OCI-LY3 (cell line): ENCODE data around the gene ZDHHC6.

Source experiments
- H2AFZ ChIP-seq: fragments of 200-600, 300-600 bp; shearing (Covaris generic); 2 replicates; pipeline ENCODE4 v1.6.0; 2014; ENCODE audit warnings: antibody characterized with exemption, low read depth, low read length
- H3K27ac ChIP-seq: fragments of 200-600, 300-600 bp; sonication (generic); 2 replicates; pipeline ENCODE4 v1.5.1; 2014; ENCODE audit warnings: mild to moderate bottlenecking, low read length, moderate library complexity, mixed read lengths
- H3K27me3 ChIP-seq: fragments of 200-600, 300-600 bp; sonication (generic); 2 replicates; pipeline ENCODE4 v1.6.1; 2014; ENCODE audit warnings: low read depth, low read length, mixed read lengths
- H3K36me3 ChIP-seq: fragments of 200-600, 300-600 bp; sonication (generic); replicated peaks from 2 replicates; pipeline ENCODE3; 2014; ENCODE audit warnings: low read depth, low read length, mixed read lengths
- H3K4me1 ChIP-seq: fragments of 300-600, 200-600 bp; sonication (generic); 2 replicates; pipeline ENCODE4 v1.6.1; 2014; ENCODE audit warnings: low read length, mixed read lengths
- H3K4me2 ChIP-seq: fragments of 200-600, 300-600 bp; sonication (generic); 2 replicates; pipeline ENCODE4 v1.6.1; 2014; ENCODE audit warnings: low read length, mixed read lengths
- H3K4me3 ChIP-seq: fragments of 300-600, 200-600 bp; sonication (generic); 2 replicates; pipeline ENCODE4 v1.5.1; 2014; ENCODE audit warnings: antibody characterized with exemption, mild to moderate bottlenecking, low read length, moderate library complexity
- H3K79me2 ChIP-seq: fragments of 300-600, 200-600 bp; shearing (Covaris generic); 2 replicates; pipeline ENCODE4 v1.6.1; 2014; ENCODE audit warnings: mild to moderate bottlenecking, low read length, mixed read lengths
- H3K9ac ChIP-seq: fragments of 300-600, 200-600 bp; shearing (Covaris generic); 2 replicates; pipeline ENCODE4 v1.6.0; 2014; ENCODE audit warnings: mild to moderate bottlenecking, low read length, moderate library complexity
- H3K9me3 ChIP-seq: fragments of 200-600, 300-600 bp; shearing (Covaris generic); 2 replicates; pipeline ENCODE4 v1.6.1; 2014; ENCODE audit warnings: low read length, mixed read lengths; ENCODE audit not compliant: insufficient read depth
- H4K20me1 ChIP-seq: fragments of 200-600, 300-600 bp; sonication (generic); 2 replicates; pipeline ENCODE4 v1.6.1; 2016; ENCODE audit warnings: low read length, mixed read lengths; ENCODE audit not compliant: insufficient read depth
- EZH2phosphoT487 ChIP-seq: fragments of 200-600 bp; shearing (Covaris generic); IDR thresholded peaks from 2 replicates; pipeline ENCODE4 v1.6.1; 2018; ENCODE audit warnings: antibody characterized with exemption, mixed run types, low read depth
- TF ChIP-seq, protein P1 (sequence below): fragments of 200-600, 300-600 bp; sonication (generic); IDR thresholded peaks from 2 replicates; pipeline ENCODE4 v1.5.1; 2014; ENCODE audit warnings: antibody characterized with exemption, low read length, low read depth

ZDHHC6 gene

DNA sequence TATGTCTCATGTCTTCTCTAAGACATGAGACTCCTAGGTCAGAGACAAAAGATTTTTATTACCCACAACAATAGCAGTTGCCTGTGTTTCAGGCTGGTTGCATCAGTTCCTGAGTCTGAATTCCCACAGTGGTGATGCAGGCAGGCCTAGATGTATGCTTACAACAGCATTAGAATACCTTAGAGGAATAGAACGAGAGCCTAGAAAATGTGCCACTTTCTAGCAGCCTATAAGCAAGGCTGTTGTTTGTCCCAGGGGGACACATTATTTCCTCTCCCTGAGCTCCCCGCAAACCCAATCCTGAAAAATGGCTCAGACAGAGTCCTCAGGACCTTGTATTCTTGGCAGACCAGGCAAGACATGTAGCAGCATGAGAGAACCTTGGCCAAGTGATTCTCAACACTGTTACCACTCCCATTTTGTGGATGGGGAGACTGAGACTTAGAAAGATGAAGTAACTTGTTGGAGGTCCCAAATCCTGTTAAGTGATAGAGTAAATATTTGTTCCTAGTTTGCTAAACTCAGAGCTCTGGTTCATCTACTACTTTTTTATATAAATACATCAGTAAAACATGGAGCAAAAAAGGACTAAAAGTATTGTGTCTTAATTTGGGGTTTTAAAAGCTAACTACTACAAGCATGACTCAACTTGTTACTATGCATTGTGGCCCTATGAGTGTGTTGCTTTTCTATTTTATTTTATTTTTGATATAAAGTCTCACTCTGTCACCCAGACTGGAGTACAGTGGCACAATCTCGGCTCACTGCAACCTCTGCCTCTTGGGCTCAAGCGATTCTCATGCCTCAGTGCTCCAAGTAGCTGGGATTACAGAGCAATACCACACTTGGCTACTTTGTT, 14.5 kb upstream of the ZDHHC6 start:
- Histone ChIP-seq H3K36me3 (peaks cover 11% of the 10 kb centered on the region), H3K27me3 (no peaks in the 10 kb centered on the region), H4K20me1 (no peaks in the 10 kb centered on the region), H3K79me2 (no peaks in the 10 kb centered on the region), H3K9me3 (no peaks in the 10 kb centered on the region), H3K4me2 (no peak overlapping the region), H3K4me1 (no peaks in the 10 kb centered on the region), H3K27ac (no peak overlapping the region), H3K9ac (no peak overlapping the region), H3K4me3 (no peak overlapping the region), H2AFZ (no peak overlapping the region)
- no peak for TF ChIP-seq EZH2phosphoT487
- TF ChIP-seq, protein P1, sequence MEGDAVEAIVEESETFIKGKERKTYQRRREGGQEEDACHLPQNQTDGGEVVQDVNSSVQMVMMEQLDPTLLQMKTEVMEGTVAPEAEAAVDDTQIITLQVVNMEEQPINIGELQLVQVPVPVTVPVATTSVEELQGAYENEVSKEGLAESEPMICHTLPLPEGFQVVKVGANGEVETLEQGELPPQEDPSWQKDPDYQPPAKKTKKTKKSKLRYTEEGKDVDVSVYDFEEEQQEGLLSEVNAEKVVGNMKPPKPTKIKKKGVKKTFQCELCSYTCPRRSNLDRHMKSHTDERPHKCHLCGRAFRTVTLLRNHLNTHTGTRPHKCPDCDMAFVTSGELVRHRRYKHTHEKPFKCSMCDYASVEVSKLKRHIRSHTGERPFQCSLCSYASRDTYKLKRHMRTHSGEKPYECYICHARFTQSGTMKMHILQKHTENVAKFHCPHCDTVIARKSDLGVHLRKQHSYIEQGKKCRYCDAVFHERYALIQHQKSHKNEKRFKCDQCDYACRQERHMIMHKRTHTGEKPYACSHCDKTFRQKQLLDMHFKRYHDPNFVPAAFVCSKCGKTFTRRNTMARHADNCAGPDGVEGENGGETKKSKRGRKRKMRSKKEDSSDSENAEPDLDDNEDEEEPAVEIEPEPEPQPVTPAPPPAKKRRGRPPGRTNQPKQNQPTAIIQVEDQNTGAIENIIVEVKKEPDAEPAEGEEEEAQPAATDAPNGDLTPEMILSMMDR = no peak

GRCh38 chr10:112460366-112460765, 13.7 kb upstream of the ZDHHC6 start:
- Histone ChIP-seq H3K27me3 (no peaks in the 10 kb centered on the region), H3K9ac (no peak overlapping the region), H3K4me1 (no peaks in the 10 kb centered on the region), H3K9me3 (no peaks in the 10 kb centered on the region), H3K27ac (no peak overlapping the region), H4K20me1 (no peaks in the 10 kb centered on the region), H3K79me2 (no peaks in the 10 kb centered on the region), H2AFZ (no peak overlapping the region), H3K4me2 (no peak overlapping the region), H3K4me3 (no peak overlapping the region), H3K36me3 (peaks cover 10% of the 10 kb centered on the region)
- no peak for TF ChIP-seq EZH2phosphoT487
- TF ChIP-seq, protein P1 = no peak

- H3K4me3 ChIP-seq = no peak overlapping the region
- no peaks in the 10 kb centered on the region for H3K27me3 ChIP-seq
- H3K79me2 ChIP-seq = peaks cover 4% of the 10 kb centered on the region
- H3K4me1 ChIP-seq = no peaks in the 10 kb centered on the region
- H3K9me3 ChIP-seq = no peaks in the 10 kb centered on the region
- no peak overlapping the region for H3K4me2 ChIP-seq
- no peaks in the 10 kb centered on the region for H4K20me1 ChIP-seq
- H3K27ac ChIP-seq = no peak overlapping the region
- TF ChIP-seq, protein P1 = no peak
- TF ChIP-seq EZH2phosphoT487 = no peak
- H3K9ac ChIP-seq = no peak overlapping the region
- no peaks in the 10 kb centered on the region for H3K36me3 ChIP-seq
- no peak overlapping the region for H2AFZ ChIP-seq
Observed at GRCh38 chr10:112456533-112456932, 9.8 kb upstream of the ZDHHC6 start.

DNA sequence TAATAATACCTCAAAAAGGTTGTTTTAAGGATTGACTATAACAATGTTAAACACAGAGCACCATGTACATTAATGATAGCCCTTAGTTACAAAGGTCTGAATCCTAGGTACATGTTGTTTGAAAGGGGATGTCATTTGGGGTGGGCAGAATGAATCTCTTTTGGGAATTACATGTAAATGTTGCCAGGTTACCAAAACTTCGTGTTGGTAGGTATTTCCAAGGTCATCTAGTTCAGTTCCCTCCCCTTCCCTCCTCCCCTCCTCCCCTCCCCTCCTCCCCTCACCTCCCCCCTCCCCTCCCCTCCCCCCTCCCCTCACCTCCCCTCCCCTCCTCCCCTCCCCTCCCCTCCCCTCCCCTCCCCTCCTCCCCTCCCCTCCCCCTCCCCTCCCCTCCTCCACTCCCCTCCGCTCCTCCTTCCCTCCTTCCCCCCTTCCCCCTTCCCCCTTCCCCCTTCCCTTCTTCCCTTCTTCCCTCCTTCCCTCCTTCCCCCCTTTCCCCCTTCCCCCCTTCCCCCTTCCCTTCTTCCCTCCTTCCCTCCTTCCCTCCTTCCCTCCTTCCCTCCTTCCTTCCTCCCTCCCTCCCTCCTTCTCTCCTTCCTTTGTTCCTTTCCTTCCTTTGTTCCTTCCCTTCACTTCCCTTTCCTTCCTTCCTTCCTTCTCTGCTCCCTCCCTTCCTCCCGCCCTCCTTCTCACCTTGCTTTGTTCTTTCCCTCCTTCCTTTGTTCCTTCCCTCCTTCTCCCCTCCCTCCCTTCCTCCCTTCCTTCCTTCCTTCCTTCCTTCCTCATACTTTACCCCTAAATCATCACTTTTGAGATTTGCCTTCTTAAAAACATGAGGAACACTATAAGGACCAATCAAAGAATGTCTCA, 8.4 kb upstream of the ZDHHC6 start:
- H4K20me1 ChIP-seq = no peaks in the 10 kb centered on the region
- no peak overlapping the region for H3K9ac ChIP-seq
- H3K9me3 ChIP-seq = no peaks in the 10 kb centered on the region
- no peaks in the 10 kb centered on the region for H3K27me3 ChIP-seq
- H3K4me3 ChIP-seq = no peak overlapping the region
- TF ChIP-seq, protein P1 = no peak
- TF ChIP-seq EZH2phosphoT487 = no peak
- H3K36me3 ChIP-seq = no peaks in the 10 kb centered on the region
- no peak overlapping the region for H3K4me2 ChIP-seq
- H2AFZ ChIP-seq = no peak overlapping the region
- no peaks in the 10 kb centered on the region for H3K4me1 ChIP-seq
- H3K79me2 ChIP-seq = peaks cover 9% of the 10 kb centered on the region
- H3K27ac ChIP-seq = no peak overlapping the region
